ENCODE measurements around the gene CHEK1.
A peak's percentile ranks its signal among the peaks of the same experiment; 100 is the strongest.
"Not testable (repeated sequence)": the region's sequence is repeated elsewhere in the genome, so short reads cannot be mapped to it uniquely, and the experiment has no call there.

Gene CHEK1

DNA sequence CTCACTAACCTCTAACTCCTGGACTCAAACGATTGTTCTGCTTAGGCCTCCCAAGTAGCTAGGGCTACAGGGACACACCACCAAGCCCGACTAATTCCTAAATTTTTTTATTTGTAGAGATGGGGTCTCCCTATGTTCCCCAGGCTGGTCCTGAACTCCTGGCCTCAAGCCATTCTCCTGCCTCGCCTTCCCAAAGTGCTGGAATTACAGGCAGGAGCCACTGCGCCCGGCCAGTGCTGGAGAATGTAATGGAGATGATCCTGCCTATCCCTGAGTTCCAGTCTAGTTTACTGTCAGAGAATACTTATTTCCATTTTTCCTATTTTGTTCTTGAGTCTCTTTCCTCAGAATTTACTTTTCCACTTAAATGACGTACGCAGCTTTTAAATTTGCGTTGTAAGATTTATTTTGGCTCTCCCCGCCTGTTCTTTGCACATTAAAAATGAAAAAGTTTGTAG is at the start of gene CHEK1:
Gene CHEK1 (plus strand): TSS at position 408 of the 458 bp plus-strand sequence. CDS start 1,606 bp downstream, outside the sequence.
- no peak for DNase-seq

DNA sequence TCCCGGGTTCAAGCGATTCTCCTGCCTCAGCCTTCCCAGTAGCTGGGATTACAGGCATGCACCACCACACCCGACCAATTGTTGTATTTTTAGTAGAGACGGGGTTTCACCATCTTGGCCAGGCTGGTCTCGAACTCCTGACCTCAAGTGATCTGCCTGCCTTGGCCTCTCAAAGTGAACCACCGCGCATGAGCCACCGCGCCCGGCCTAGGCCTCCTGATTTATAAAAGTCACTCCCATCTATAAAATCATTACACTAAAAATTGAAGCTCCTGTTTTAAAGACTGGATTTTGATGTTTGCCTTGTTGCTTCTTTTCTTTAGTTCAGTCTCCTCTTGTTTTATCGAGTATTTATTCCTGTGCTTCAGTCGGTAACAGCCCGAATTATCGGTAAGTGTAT is 47.8 kb upstream of the CHEK1 start:
- DNase-seq = not testable (repeated sequence)

DNA sequence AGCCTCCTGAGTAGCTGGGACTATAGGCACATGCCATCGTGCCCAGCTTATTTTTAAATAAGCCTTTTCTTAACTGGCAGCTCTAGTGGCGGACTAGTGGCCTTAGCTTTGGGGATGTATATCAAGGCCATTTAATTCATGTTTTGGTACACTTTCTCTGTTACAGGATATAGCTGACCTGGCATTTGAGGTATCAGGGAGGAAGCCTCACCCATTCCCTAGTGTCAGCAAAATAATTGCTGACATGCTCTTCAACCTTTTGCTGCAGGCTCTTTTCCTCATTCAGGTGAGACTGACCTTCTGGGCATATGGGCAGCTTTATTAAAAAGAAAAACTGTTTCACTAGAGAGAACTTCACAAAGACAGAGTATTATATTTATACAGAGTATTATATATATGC is 46.2 kb upstream of the CHEK1 start:
- DNase-seq = no peak

DNA sequence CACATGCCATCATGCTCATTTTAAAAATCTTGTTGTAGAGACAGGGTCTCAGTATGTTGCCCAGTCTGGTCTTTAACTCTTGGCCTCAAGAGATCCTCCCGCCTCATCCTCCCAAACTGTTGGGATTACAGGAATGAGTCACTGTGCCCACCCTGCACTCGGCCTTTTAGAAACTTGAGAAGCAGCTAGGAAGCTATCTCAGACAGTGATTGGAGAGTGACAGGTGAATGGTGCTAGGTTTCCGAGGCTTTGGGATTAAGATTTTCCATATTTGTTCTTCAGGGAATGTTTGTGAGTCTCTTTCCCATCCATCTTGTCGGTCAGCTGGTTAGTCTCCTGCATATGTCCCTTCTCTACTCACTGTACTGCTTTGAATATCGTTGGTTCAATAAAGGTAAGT is 45.2 kb upstream of the CHEK1 start:
- DNase-seq = no peak

DNA sequence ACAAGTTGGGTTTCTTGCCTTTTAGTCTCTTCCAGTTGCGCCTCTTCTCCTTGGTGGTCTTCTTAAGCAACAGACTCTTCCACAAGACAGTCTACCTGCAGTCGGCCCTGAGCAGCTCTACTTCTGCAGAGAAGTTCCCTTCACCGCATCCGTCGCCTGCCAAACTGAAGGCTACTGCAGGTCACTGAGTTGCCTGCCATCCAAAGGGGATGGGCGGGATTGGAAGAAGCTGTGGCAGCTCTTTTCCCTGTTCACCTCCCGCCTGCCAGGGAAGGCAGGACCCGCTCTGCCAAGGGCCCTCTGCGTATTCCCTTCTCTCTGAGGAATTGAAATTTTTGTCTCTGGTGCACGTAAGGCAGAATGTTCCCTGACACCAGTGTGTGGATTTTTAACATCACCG is 41.5 kb upstream of the CHEK1 start:
- DNase-seq = no peak

DNA sequence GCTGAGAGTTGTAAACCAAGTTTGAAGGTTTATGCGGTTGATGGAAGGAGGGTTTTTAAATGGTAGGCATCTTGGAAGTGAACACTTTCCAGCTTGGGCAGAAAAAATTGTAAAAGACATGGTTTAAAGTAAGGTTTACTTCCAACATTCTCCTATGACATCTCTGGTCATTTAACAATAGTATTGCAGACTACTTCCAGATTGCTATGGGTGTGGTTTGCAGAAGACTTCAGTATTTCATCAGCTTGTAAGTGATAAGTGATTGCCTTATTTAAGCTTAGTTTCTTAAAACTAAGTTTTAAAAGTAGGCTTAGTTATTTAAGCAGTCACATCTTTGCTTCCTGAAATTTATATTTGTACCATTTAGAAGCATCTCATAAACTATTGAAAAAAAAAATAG is 39.5 kb upstream of the CHEK1 start:
- no peak for DNase-seq

DNA sequence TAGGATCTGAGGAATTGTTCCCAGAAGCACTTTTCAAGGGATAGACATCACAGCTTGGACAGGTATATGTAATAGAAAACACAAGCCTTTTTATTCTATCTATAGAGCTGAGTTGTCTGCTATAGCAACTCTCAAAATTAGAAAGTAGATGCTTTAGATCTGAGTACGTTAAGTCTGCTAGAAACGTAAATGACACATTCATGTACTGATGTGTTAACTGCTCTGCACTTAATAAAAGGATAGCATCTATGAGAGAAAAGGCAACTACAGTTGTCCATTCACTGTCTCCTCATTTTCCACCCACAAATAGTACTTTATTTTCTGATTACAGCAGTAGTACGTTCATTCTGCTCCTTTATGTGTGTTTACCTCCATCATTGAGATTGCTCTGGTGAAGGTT is 38.3 kb upstream of the CHEK1 start:
- no peak for DNase-seq

DNA sequence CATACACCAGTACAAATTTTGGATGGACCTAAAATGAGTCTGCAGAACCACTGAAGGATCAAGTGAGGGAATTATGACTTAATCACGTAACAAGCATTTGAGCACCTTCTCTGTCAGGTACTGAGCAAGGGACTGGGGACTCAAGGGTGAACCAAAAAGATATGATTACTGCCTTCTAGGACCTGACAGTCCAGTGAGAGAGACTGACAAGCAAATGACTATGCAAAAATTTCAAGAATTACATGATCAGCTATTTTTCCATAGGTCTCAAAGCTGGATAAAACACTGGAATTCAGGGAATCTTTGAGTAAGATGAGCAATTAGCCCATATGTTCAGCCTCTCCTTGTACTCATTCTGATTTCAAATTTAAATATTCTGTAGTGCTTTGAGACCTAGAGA is 37.5 kb upstream of the CHEK1 start:
- no peak for DNase-seq

DNA sequence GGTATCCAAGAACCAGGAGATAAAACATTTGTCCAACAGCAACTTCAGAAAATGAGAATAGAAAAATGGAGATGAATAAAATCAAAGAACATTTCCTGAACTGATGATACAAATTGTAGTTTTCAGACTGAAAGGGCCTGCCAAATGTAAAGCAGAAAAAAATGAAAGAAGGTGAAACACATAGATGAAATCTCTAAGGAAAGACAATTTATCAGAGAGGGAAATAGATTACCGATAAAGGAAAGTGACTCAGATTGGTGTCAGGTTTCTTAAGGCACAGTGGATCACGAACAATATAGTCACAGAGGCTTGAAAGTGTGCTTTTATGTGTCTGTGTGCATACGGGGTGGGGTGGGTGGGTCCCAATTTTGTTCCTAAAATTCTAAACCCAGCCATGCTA is 36.5 kb upstream of the CHEK1 start:
- DNase-seq = no peak

DNA sequence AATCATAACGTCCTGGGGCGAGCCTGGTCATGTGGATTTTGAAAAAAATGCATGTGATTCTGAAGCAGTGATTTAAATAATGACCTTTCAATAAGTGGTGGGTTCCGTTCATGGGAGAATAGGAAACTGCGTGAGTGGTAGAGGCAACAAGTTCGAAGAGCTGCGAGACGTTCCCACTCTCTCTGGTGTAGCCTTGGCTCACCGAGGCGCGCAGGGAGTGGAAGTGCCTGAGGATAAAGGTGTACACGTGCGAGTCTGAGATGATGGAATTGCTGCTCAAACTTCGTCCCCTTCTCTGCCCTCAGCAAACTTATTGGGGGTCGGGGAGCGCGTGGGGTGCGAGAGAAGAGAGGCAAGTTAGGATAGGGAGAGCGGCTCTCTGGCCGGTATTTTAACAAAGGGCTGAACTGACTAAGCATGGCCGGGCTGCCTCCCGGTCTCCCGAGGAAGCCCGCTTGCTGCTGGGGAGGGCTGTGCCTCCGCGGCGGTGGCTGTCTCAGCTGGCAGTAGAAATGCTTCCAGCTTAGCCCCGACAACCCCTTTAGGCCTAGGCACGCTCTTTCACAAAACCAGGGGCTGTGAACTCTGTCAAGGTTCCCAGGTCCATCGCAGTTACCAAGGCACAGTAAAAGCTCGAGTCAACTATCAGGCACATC is 33.2 kb upstream of the CHEK1 start:
- DNase-seq = peak; percentile 51

DNA sequence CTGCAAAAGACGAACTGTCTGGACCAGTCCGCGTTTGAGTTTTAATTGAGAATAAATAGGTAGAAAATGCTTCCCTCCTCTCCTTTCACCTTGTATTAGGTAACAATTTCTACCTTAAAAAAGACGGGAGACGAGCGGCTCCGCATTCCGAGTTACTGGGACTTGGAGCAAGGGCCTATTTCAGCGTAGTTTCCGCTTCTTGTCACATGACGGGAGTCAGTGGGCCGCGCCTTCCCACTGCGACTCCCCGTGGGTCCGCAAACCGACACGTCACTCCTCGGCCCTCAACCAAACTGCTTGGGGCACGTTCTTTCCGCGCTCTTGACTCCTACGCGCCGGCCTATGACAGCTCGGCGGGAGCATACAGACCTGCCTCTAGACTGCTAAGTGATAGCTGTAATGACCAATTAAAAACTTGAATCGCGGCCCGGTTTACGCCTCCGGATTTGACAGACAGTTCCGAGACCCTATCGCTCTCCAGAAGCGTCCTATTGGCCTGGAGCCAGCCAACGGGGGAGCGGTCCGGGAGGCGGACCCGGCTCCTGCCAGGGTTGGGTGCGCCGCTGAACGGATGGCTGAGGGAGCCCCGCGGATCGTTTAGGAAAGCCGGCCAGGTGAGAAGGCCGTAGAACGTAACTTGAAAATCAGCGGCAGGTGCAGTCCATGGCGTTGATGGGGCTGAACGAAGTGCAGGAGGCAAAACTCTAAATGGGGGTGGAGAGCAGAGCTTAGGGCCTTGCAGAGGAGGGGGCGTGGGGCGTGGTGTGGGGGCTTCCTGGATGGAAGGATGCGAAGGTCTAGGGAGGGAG is 32.5 kb upstream of the CHEK1 start, which contains the start of gene STT3A:
Gene STT3A (plus strand): TSS at position 548 of the 809 bp plus-strand sequence. CDS start 3,064 bp downstream, outside the sequence.
- DNase-seq = peak; percentile 95

DNA sequence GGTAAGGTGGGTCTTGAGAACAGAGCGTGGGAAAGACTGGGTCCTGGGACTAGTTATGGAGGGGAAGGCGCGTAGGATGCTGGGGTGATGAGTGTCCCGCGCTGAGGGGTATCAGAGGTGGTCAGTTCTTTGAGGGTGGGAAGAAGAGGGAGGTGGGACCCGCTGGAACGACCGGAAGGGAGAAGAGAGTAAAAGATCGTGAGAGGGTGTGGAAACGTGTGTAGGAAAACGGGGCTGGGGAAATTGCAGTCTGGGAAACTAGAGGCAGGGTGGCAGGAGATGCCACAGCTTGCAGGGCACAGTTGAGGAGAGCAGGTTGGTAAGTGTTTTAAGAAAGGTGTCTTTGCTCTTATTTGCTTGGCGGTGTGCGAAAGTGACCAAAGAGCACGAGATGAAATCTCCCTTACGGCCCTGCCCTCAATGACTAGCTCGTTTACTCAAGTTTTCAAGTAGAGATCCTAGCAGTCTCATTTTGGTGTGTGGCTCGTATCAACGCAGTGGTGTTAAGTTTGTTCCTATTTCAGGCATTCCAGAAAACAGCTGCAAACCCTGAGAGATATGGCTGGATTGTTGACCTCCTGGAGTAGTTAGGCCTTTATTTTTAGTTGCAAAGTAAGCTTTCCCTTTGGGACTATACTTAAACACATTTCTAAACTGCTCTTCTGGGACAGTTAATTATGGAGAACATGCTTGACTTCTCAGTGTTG is 31.7 kb upstream of the CHEK1 start:
- DNase-seq = no peak

DNA sequence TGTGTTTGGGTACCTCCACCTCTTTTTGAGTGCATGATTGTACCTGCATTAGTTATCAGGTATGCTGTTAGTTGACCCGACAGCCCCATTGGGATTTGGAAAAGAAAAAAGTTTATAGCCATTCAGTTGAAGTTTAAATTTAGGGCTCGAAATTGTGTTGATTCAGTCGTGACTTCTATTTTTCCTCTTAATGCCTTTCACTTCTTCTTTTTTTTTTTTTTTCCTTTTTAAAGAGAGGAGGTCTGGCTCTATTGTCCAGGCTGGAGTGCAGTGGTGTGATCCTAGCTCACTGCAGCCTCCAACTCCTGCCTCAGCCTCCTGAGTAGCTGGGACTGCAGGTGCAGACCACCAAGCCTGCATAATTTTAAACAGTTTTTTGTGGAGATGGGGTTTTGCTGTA is 30.0 kb upstream of the CHEK1 start:
- DNase-seq = no peak

DNA sequence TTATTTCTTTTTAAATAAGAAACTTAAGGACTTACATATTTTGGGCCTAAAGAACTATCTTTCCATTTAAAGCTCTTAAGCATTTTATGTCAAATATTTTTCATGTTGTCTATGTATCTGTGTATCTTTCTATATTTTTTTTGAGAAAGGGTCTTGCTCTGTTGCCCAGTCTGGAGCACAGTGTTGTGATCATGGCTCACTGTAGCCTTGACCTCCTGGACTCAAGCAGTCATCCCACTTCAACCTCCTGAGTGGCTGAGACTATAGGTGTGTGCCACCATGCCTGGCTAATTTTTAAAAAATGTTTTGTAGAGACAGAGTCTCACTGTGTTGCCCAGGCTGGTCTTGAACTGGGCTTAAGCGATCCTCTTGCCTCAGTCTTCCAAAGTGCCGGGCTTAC is 24.3 kb upstream of the CHEK1 start:
- DNase-seq = no peak

DNA sequence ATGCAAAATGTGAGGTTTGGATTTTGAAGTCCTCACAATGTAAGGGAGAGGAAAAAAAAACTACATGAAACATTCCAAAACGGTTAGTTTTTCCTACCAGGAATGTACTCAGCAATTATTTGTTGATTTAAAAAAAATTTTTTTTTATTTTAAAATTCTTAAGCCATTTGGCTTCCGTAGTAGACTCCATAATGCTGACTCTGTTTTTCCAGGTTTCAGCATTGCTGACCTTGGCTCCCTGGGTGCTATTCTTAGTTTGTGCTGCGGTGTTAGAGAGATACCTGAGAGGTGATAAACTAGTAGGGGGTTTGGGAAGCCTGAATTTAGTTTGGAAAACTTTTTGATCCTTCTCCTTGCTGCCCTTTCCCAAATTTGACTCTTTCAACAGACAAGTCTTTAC is 21.8 kb upstream of the CHEK1 start:
- no peak for DNase-seq

DNA sequence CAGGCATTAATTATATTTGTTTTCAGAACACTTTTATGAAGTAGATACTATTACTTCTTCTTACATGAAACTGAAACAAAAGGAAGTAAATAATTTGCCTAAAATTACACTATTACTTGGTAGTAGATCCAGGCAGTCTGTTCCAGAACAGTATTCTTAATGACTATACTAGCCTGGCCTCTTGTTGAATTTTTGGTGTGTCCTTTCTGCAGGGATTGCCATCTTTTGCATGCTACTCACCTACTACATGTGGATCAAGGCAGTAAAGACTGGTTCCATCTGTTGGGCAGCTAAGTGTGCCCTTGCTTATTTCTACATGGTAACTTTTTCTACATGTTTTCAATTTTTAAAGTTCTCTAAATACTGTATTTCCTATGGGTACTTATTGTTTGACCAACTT is 19.5 kb upstream of the CHEK1 start:
- no peak for DNase-seq

DNA sequence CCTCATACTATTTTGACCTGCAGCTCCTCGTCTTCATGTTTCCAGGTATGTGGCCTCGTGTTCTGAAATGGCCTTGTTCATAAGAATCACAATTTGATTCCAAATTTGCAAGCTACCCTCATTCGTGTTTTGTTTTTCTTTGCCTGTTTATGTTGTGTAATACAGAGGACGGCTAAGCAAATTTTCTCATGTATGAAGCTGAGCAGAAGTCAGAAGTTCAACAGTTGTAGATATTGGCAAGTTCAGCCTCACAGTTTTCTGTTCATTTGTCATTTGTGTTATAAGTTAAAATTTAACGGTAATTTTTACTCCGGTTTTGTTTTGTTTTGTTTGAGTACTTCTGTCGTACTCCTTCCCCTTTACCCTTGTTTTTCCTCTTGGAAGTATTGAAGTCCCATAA is 15.4 kb upstream of the CHEK1 start:
- DNase-seq = no peak

DNA sequence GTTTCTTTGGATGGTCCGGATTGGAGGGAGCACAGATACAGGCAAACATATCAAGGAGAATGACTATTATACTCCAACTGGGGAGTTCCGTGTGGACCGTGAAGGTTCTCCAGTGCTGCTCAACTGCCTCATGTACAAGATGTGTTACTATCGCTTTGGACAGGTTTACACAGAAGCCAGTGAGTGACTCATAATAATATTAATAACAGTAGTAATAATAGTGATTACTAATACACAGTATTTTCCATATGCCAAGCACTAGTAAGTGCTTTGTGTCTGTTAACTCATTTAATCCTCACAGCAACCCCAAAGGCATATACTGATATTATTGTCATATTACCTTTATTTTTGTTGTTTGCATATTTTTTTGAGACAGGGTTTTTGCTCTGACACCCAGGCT is 6.6 kb upstream of the CHEK1 start:
- no peak for DNase-seq

DNA sequence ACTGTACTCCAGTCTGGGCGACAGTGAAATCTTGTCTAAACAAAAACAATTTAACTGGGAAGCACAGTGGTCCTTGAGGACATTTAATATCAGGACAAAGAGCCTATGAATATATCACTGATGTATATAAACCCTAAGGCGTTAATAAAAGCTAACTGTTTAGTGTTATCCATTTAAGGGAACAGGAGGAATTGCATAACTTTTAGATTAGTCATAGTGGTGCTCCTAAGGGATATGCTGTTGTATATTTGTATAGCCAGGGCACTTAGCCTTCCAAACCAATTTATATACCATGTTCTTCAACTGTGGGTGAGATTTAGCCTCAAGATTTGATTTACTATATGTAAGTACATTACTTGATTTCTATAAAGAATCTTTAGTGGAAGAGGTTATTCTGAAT is 3.0 kb upstream of the CHEK1 start:
- no peak for DNase-seq

DNA sequence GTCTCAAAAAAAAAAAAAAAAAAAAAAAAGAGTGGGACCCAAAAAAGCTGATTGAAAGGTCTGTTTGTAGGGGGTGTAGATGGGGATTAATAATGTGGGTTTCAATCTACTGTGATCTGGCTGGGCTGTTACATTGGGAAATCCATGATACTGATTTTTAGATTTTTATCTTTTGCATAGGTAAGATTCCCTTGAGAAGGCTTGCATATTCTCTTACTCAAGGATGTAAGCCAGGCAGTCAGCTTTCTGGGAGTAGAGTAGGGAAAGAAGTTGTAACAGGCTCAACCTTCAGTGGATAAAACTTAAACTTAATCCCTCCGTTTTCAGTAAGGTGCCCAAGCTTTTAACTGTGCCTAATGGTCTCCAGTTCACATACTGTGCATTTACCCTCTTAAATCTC is 1.9 kb upstream of the CHEK1 start:
- no peak for DNase-seq

DNA sequence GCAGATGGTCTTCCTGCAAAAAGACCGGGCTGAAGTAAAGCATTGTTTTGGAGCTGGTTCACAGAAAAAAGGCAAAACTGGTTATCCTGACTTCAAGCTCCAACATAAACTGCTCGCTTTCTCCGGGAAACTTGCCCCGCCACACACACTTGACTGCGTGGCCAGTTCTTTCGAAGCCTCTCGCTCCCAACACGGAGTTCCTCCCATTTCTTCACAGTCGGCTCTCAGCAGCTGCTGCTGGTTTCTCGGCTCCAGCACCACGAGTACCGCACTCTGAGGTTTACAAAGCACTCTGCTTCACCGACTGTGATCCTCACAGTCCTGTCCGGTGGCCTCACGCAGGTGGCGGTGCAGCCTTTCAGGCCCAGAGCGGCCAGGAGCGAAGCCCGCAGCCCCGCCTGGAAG is 264 bp downstream of the CHEK1 start:
- DNase-seq = no peak

DNA sequence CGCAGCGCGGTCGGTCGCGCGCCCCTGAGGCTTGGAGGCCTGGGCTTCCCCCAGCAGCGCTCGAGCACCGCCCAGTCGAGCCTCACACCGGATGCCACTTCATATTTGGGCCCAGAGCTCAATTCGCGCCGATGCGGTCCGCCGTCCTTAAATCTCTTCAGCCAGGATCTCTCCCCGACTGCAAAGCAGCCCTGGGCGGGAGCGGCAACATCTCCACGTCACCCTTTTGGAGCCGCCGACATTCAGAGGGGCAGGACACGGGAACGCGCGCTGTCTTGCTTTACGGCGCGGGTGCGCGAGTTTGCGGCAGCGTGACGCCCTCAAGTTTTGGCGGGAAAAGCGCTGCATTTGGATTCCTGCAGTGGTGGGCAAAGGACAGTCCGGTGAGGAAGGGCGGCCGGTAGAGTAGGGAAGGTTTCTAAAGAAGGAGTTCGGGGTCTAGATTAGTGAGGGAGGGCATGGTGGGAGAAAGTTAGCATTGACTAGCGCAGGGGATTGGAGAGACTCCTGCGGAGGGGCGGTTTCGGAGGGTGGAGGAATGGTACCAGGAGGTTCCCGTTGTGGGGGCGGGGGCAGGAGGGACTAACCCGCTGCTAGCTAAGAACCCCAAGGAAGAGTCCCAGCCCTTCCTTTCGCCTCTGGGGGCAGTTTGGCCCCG is 796 bp downstream of the CHEK1 start:
- DNase-seq = peak; percentile 86

DNA sequence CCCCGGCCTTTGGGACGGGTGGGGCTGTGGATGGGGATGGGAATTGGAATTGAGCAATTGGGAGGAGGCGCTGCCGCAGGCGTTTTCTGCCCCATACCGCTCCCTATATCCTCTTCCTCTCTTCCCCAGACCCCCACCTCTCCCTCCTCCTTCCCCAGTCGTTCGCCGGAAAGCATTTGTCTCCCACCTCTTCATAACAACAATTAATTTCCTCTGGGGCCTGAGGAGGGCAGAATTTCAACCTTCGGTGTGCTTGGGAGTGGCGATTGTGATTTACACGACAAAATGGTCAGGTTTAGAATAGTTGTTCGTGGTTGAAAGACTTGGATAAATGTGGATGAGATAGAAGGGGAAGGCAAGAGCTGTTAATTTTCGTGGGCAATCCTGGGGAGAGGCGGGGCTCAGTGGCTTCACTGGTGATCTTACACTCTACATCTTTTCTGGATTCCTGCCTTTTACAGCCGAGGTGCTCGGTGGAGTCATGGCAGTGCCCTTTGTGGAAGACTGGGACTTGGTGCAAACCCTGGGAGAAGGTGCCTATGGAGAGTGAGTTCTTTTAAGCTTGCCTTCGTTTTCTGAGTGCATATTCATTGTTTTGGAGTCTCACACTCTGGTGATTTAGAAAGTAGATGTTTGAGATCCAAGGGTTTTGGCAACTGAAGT is 1.5 kb downstream of the CHEK1 start:
- no peak for DNase-seq
